Lower lobe of right lung (tissue), 2 donors: ENCODE results near the gene ADAM10. TPM values are rescaled to one million over a fixed set of nuclear protein-coding genes. Genes with fewer than 3 reads are reported as not detected.

Experiments used
- ATAC-seq, 2 donors: fragments of 200-7000 bp; cut with Tn5 transposase; one replicate each; pipeline ENCODE4 v1.9.1; 2020 to 2022; ENCODE audit warnings: mild to moderate bottlenecking in 2 of 2, moderate library complexity in 2 of 2
- DNase-seq: peaks from one replicate; pipeline ENCODE4 v3.0.0-alpha.2; 2020
- H3K27ac ChIP-seq: fragments of 200-600 bp; one replicate; pipeline ENCODE4 v1.8.0; 2022
- H3K27me3 ChIP-seq: fragments of 200-600 bp; one replicate; pipeline ENCODE4 v1.8.0; 2022; ENCODE audit warnings: low read depth
- H3K36me3 ChIP-seq: fragments of 200-600 bp; one replicate; pipeline ENCODE4 v1.8.0; 2022; ENCODE audit warnings: mild to moderate bottlenecking
- H3K4me1 ChIP-seq: fragments of 200-600 bp; one replicate; pipeline ENCODE4 v1.8.0; 2022
- H3K4me3 ChIP-seq: fragments of 200-600 bp; one replicate; pipeline ENCODE4 v1.8.0; 2022; ENCODE audit warnings: mild to moderate bottlenecking
- H3K9me3 ChIP-seq: fragments of 200-600 bp; one replicate; pipeline ENCODE4 v1.8.0; 2022
- intact Hi-C: fragments of 100-400 bp; cut with DNase I; formaldehyde crosslinking; loops from one replicate; pipeline ENCODE4 v1.11.0; 2022
- total RNA-seq: library from RNA; stranded (reverse); fragmentation: NEBNext Ultra II Directional; extraction: Animal tissue kit (Norgen Biotek cat#: 25700); gene quantifications from one replicate; pipeline ENCODE4 v1.2.1, GENCODE V29; 2021
- TF ChIP-seq, protein P1 (sequence below): fragments of 200-600 bp; IDR thresholded peaks from one replicate; pipeline ENCODE4 v1.8.0; 2022; ENCODE audit warnings: antibody characterized with exemption, mild to moderate bottlenecking
- donor health status: DM: no; HTN: yes; CAD: no; lungs with severe emphysema.

Gene ADAM10
- total RNA-seq, 1 donor from 2014 or later, result 166 TPM

DNA sequence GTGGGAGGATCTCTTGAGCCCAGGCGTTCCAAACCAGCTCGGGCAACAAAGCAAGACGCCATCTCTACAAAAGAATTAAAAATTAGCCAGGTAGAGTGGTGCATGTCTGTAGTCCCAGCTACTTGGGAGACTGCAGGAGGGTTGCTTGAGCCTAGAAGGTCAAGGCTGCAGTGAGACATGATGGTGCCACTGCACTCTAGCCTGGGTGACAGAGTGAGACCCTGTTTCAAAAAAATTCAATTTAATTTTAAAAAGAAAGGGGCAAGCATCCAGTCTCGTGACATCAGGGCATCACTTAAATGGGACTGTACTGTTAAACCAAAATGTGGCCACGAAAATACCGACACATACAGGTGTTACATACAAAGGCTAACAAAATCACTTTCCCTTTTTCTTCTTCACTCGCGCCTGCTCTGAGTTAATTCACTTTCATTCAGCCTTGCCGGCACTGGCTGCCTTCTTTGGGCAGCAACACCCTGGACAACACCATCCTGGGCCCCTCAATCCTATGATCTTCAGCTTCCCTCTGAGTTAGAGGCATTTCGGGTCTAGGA lies 196.1 kb downstream of the ADAM10 start:
- H3K9me3 ChIP-seq, result no peaks in the 10 kb centered on the region
- H3K27ac ChIP-seq, result no peak overlapping the region
- no peak for ATAC-seq
- H3K27me3 ChIP-seq, result no peaks in the 10 kb centered on the region
- intact Hi-C loops, result no loop called here
- H3K4me1 ChIP-seq, result peaks cover 15% of the 10 kb centered on the region
- no peaks in the 10 kb centered on the region for H3K36me3 ChIP-seq
- no peak for DNase-seq
- TF ChIP-seq, protein P1, sequence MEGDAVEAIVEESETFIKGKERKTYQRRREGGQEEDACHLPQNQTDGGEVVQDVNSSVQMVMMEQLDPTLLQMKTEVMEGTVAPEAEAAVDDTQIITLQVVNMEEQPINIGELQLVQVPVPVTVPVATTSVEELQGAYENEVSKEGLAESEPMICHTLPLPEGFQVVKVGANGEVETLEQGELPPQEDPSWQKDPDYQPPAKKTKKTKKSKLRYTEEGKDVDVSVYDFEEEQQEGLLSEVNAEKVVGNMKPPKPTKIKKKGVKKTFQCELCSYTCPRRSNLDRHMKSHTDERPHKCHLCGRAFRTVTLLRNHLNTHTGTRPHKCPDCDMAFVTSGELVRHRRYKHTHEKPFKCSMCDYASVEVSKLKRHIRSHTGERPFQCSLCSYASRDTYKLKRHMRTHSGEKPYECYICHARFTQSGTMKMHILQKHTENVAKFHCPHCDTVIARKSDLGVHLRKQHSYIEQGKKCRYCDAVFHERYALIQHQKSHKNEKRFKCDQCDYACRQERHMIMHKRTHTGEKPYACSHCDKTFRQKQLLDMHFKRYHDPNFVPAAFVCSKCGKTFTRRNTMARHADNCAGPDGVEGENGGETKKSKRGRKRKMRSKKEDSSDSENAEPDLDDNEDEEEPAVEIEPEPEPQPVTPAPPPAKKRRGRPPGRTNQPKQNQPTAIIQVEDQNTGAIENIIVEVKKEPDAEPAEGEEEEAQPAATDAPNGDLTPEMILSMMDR, result no peak
- no peak overlapping the region for H3K4me3 ChIP-seq

DNA sequence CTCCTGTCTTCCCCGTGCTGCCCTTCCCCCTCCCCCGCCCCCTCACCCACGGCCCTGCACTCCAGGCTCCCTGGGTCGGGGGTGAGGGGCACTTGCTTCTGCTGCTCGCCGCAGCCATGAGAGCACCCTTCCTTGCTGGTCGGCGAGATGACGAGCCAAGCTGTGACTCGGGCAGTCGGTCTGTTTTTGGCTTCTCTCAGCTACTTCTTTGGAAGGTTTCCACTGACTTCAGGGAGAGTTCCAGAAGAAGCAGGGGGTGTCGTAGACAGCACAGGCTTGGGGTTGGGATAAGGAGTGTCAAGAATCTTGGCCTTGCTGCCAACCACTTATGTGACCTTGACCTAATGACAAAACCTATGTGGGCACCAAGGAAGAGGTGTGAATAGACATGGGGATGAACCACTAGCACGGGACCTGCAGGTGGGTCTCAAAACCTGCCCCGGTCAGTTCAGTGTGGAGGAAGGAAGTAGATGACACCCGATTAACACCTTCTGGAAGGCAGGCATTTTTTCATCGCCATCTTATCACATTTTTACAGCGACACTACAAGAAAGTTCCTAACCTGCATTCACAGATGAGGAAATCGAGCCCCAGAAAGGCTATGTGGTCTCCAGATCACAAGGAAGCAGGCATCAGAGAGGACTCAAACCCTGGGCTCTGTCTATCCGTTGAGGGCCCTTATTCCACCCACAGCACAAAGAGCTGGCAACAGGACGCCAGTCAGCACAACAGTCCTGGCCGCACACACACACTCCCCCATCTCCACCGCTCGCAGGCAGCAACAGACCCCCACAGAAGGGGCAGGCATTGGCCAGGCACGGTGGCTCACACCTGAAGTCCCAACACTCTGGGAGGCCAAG lies 196.8 kb downstream of the ADAM10 start:
- TF ChIP-seq, protein P1, result no peak

DNA sequence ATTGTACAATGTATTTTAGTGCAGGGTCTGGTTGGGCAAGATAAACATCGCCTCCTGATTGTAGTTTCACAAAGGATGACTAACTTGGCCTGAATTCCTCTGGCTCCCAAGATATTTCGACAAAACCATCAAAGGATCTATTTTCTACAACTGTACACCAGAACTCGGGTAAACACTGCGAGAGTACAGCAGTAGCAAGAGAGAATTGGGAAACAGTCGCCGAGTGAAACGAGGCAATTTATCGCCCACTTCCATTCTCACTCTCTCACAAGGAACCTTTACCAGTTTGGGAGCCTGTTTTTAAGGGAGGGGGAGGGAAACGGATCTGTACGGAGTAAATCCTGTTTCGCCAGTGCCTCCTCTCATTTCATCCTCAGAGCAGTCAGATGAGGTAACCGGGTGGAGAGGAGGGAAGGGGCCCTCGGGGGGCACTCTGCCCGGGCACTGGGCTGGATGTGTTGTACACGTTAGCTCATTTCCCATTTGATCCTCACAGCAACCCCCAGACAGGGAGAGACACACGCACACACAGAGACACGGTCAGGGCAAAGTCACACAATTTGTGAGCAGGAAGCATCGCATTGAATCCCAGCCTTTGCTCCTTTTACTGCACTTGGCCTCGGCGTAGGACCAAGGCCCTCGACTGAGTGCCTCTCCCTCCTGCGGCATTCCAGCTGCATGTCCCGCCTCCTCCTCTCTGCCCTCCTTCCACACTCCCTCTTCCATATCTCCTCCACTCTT lies 197.6 kb downstream of the ADAM10 start:
- ATAC-seq (peak; percentile 61 to 66), DNase-seq (no peak)
- TF ChIP-seq, protein P1, result no peak
- Histone ChIP-seq H3K27ac (peak overlapping the region; percentile 63), H3K4me1 (peaks cover 15% of the 10 kb centered on the region), H3K36me3 (no peaks in the 10 kb centered on the region), H3K4me3 (peak overlapping the region; percentile 24), H3K9me3 (no peaks in the 10 kb centered on the region), H3K27me3 (no peaks in the 10 kb centered on the region)
- intact Hi-C loops, result no loop called here

More for the DNA sequence above, 196.8 kb downstream of the ADAM10 start:
- ATAC-seq, result peak; percentile 9 to 12
- Histone ChIP-seq H3K9me3 (no peaks in the 10 kb centered on the region), H3K4me3 (peak overlapping the region; percentile 24), H3K4me1 (peaks cover 15% of the 10 kb centered on the region), H3K27me3 (no peaks in the 10 kb centered on the region), H3K27ac (peak overlapping the region; percentile 63), H3K36me3 (no peaks in the 10 kb centered on the region)
- intact Hi-C loops, result no loop called here
- no peak for DNase-seq

DNA sequence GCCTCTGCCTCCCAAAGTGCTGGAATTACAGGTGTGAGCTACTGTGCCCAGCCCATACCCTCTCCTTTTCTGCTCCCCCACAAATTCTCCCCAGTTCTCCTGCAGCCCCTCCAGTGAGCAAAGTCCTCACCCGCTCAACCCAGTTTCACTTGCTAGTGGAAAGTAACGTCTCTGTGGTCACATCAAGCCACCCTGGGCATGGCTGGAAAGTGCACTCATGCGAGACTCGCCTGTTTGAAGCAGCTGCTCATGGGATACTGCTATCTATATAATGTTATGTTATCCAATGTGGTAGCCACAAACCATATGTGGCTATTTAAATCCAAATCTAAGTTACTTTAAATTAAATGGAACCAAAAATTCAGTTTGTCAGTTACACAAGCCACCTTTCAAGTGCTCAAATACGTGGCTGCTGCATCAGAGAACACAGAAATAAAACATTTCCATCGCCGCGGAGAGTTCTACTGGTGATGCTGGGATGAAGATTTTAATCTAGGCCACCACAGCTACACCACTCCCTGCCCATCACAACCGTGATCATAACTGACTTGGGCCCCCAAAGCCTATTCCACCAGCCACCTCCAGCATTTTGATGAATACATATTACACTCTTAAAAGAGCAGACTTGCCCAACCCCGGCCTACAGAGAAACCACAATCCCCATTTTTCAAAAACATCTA lies 198.3 kb downstream of the ADAM10 start:
- no peaks in the 10 kb centered on the region for H3K36me3 ChIP-seq
- H3K27ac ChIP-seq, result peak overlapping the region; percentile 63

DNA sequence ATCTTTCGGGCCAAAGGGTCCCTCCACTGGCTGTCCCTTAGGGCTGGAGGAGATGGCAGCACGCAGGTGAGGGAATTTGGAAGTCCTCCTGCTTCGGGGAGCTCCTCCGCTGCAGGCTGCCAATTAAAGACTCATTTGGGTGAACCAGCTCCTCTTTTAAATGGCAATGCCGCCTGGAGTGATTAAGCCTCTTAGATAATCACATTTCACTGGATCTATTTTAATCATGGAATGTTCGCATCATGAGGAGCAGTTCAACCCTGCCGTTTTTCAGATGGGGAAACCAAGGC lies 199.8 kb downstream of the ADAM10 start:
- DNase-seq, result no peak
- intact Hi-C loops, result no loop called here

More for the DNA sequence above, 198.3 kb downstream of the ADAM10 start:
- no peak overlapping the region for H3K4me3 ChIP-seq
- no peaks in the 10 kb centered on the region for H3K9me3 ChIP-seq
- peaks cover 16% of the 10 kb centered on the region for H3K4me1 ChIP-seq
- DNase-seq (no peak), ATAC-seq (no peak)
- intact Hi-C loops, result no loop called here
- H3K27me3 ChIP-seq, result no peaks in the 10 kb centered on the region
- TF ChIP-seq, protein P1, result no peak

More for the DNA sequence above, 199.8 kb downstream of the ADAM10 start:
- Histone ChIP-seq H3K36me3 (no peaks in the 10 kb centered on the region), H3K4me1 (peaks cover 21% of the 10 kb centered on the region), H3K4me3 (no peak overlapping the region), H3K9me3 (no peaks in the 10 kb centered on the region), H3K27me3 (no peaks in the 10 kb centered on the region), H3K27ac (no peak overlapping the region)
- no peak for ATAC-seq
- TF ChIP-seq, protein P1, result no peak
